HCT116 (cell line): ENCODE measurements around the gene SMTN.

Experiments
- CEBPB ChIP-seq: IDR thresholded peaks from 2 replicates; pipeline ENCODE4 v1.6.1; 2012; ENCODE audit warnings: low read depth
- CTCF ChIP-seq, 3 experiments: fragments of 200-600 bp in 1 of 3; sonication (generic) in 1 of 3; IDR thresholded peaks in 2 of 3; conservative IDR thresholded peaks in 1 of 3; 2 replicates each; pipeline ENCODE4 v1.5.1; 2012 to 2017; ENCODE audit warnings: low read depth in 2 of 3, low read length in 2 of 3, antibody characterized with exemption in 1 of 3, borderline replicate concordance in 1 of 3, control low read depth in 1 of 3, mild to moderate bottlenecking in 1 of 3, mixed read lengths in 1 of 3, mixed run types in 1 of 3, moderate library complexity in 1 of 3; ENCODE audit not compliant: insufficient read depth in 1 of 3
- POLR2A ChIP-seq: IDR thresholded peaks from 2 replicates; pipeline ENCODE4 v1.7.0; 2011; ENCODE audit warnings: borderline replicate concordance; ENCODE audit not compliant: insufficient read depth, insufficient read length; ENCODE audit errors: extremely low read depth
- ZFX ChIP-seq: fragments of 450-650 bp; IDR thresholded peaks from 2 replicates; pipeline ENCODE4 v1.6.1; 2017

GRCh38 chr22:31056986-31057599 lies 24.0 kb upstream of the SMTN start:
- TF ChIP-seq CTCF (IDR thresholded peaks at IDR 0.05 in 2 of 3, conservative IDR thresholded peaks at IDR 0.05 in 1 of 3; ENCODE audit: borderline replicate concordance in 1 of 3, insufficient read depth in 1 of 3, low read depth in 2 of 3, low read length in 2 of 3) (no peak), CEBPB (no peak), ZFX (no peak), POLR2A (no peak)
